Measurements from ENCODE around the gene TF. TPM values are rescaled to one million over a fixed set of nuclear protein-coding genes. Genes with fewer than 3 reads are reported as not detected.

Gene TF
- polyA plus RNA-seq, 1 donor (not counting 4 experiments of a cell fraction or from before 2014, with no cell fraction given): 0.30 TPM

DNA sequence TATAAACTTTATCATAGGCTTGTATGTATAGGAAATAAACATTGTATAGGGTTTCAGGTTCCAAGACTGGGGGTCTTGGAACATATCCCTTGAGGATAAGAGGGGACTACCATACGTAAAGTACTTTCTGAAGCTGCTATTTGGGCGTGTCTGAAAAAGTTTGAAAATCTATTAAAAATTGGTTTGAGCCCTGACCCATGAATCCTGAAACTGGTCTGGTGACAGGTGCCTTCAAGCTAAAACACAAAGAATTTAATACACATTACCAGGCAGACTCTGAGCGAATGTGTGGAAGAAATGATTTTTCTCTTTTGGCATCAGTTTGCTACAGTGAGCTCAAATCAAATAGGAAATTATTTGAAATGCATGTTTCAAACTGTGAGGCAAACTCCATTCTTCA is 16.3 kb downstream of the TF start:
- DNase-seq (ENCODE audit: low read depth, low spot score) (no peak), FAIRE-seq (no peak)
- no peak overlapping the region for H3K4me3 ChIP-seq (ENCODE audit: control insufficient read depth in 2 of 3, extremely low read depth in 1 of 3, insufficient read depth in 2 of 3, low read depth in 1 of 3, low read length in 3 of 3)
- H3K9me1 ChIP-seq (ENCODE audit: control insufficient read depth, extremely low read depth, insufficient read depth, low read length): no peaks in the 10 kb centered on the region
- H3K27me3 ChIP-seq (ENCODE audit: control insufficient read depth, extremely low read depth, insufficient read depth, low read length): no peaks in the 10 kb centered on the region
- no peak overlapping the region for H2AFZ ChIP-seq (ENCODE audit: control insufficient read depth, low read length)
- H3K27ac ChIP-seq (ENCODE audit: control insufficient read depth, insufficient read depth, low read length): no peak overlapping the region
- H3K4me1 ChIP-seq (ENCODE audit: control insufficient read depth, extremely low read depth, insufficient read depth, low read length): peaks cover 6% of the 10 kb centered on the region
- H3K9me3 ChIP-seq (ENCODE audit: control insufficient read depth, low read depth, low read length): no peaks in the 10 kb centered on the region
- no peaks in the 10 kb centered on the region for H4K20me1 ChIP-seq (ENCODE audit: control insufficient read depth, extremely low read depth, insufficient read depth, low read length)
- H3K9ac ChIP-seq (ENCODE audit: control insufficient read depth, extremely low read depth, insufficient read depth, low read length): no peak overlapping the region
- no peak overlapping the region for H3K4me2 ChIP-seq (ENCODE audit: control insufficient read depth, extremely low read depth, insufficient read depth, low read depth, low read length)
- no peak for TF ChIP-seq CTCF (optimal IDR thresholded peaks at IDR 0.05 in 1 of 3, IDR thresholded peaks at IDR 0.05 in 1 of 3, conservative IDR thresholded peaks at IDR 0.05 in 1 of 3; ENCODE audit: extremely low read depth in 1 of 3, insufficient read depth in 2 of 3, low read length in 3 of 3)
- TF ChIP-seq EZH2 (IDR thresholded peaks at IDR 0.05; ENCODE audit: low read length): no peak
- H3K79me2 ChIP-seq (ENCODE audit: control insufficient read depth, insufficient read depth, low read length): no peaks in the 10 kb centered on the region
- no peaks in the 10 kb centered on the region for H3K36me3 ChIP-seq (ENCODE audit: control insufficient read depth in 2 of 2, extremely low read depth in 1 of 2, insufficient read depth in 2 of 2, low read length in 2 of 2)
- dilution Hi-C loops (cut with MboI; ENCODE audit: extremely low pct_ligation_motif_present, low sequenced_read_pairs): no loop called here

DNA sequence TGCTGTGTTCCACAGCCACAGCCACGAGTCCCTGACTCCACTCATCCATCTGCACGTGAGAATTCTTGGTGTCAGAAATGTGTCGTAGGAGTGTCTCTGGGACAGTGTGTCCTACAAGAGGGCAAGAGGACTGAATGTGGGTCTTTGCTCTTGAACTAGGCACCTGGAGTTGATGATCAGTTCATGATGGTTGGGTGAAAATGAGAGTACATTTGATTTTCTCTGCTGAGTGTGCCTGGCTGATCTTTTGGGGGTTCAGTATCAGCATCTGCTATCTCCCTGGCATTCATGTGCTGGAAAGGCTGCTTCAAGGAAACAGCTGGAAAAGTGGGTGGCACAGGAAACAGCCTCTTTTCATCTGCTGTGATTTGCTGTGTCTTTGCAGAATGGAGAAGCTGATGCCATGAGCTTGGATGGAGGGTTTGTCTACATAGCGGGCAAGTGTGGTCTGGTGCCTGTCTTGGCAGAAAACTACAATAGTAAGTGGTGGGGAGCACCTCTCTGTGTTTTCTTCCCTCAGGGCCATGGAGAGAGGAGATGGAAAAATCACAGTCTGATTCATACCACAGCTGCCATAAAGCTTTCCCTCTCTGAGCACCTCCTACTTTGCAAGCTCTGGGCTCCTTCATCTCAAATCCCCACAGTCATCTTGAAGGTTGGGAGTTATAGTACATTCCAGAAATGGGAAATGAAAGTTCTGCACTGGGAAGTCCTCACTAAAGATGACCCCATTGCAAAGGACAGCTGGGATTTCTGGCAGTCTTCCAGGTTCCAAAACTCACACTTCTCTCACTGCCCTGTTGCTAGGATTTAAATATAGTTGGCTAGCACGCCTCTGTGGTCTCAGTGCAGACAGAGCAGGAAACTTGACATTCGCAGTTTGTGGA is 17.8 kb downstream of the TF start:
- no peak overlapping the region for H3K4me3 ChIP-seq (ENCODE audit: control insufficient read depth in 2 of 3, extremely low read depth in 1 of 3, insufficient read depth in 2 of 3, low read depth in 1 of 3, low read length in 3 of 3)
- H3K9me3 ChIP-seq (ENCODE audit: control insufficient read depth, low read depth, low read length): no peaks in the 10 kb centered on the region
- H2AFZ ChIP-seq (ENCODE audit: control insufficient read depth, low read length): no peak overlapping the region
- no peak overlapping the region for H3K9ac ChIP-seq (ENCODE audit: control insufficient read depth, extremely low read depth, insufficient read depth, low read length)
- no peaks in the 10 kb centered on the region for H3K9me1 ChIP-seq (ENCODE audit: control insufficient read depth, extremely low read depth, insufficient read depth, low read length)
- FAIRE-seq (no peak), DNase-seq (ENCODE audit: low read depth, low spot score) (no peak)
- no peaks in the 10 kb centered on the region for H4K20me1 ChIP-seq (ENCODE audit: control insufficient read depth, extremely low read depth, insufficient read depth, low read length)
- no peak overlapping the region for H3K27ac ChIP-seq (ENCODE audit: control insufficient read depth, insufficient read depth, low read length)
- no peaks in the 10 kb centered on the region for H3K27me3 ChIP-seq (ENCODE audit: control insufficient read depth, extremely low read depth, insufficient read depth, low read length)
- H3K4me1 ChIP-seq (ENCODE audit: control insufficient read depth, extremely low read depth, insufficient read depth, low read length): no peaks in the 10 kb centered on the region
- no peak overlapping the region for H3K4me2 ChIP-seq (ENCODE audit: control insufficient read depth, extremely low read depth, insufficient read depth, low read depth, low read length)
- no peaks in the 10 kb centered on the region for H3K36me3 ChIP-seq (ENCODE audit: control insufficient read depth in 2 of 2, extremely low read depth in 1 of 2, insufficient read depth in 2 of 2, low read length in 2 of 2)
- H3K79me2 ChIP-seq (ENCODE audit: control insufficient read depth, insufficient read depth, low read length): no peaks in the 10 kb centered on the region
- dilution Hi-C loops (cut with MboI; ENCODE audit: extremely low pct_ligation_motif_present, low sequenced_read_pairs): no loop called here
- TF ChIP-seq EZH2 (IDR thresholded peaks at IDR 0.05; ENCODE audit: low read length) (no peak), CTCF (optimal IDR thresholded peaks at IDR 0.05 in 1 of 3, IDR thresholded peaks at IDR 0.05 in 1 of 3, conservative IDR thresholded peaks at IDR 0.05 in 1 of 3; ENCODE audit: extremely low read depth in 1 of 3, insufficient read depth in 2 of 3, low read length in 3 of 3) (no peak)
